Sigmoid colon (tissue), 4 donors: ENCODE measurements around the gene NR6A1.

Experiments
- CTCF ChIP-seq, 4 experiments: fragments of 450-650 bp in 3 of 4; fragments of 200-600 bp in 1 of 4; IDR thresholded peaks; one replicate each; pipeline ENCODE4 v1.5.1; 2016 to 2019; ENCODE audit warnings: antibody characterized with exemption in 4 of 4, mild to moderate bottlenecking in 3 of 4, moderate library complexity in 2 of 4
- EP300 ChIP-seq, 4 donors: sonication (generic); formaldehyde crosslinking; IDR thresholded peaks; one replicate each; pipeline ENCODE4 v1.6.1; 2017; ENCODE audit warnings: antibody characterized with exemption in 4 of 4

DNA sequence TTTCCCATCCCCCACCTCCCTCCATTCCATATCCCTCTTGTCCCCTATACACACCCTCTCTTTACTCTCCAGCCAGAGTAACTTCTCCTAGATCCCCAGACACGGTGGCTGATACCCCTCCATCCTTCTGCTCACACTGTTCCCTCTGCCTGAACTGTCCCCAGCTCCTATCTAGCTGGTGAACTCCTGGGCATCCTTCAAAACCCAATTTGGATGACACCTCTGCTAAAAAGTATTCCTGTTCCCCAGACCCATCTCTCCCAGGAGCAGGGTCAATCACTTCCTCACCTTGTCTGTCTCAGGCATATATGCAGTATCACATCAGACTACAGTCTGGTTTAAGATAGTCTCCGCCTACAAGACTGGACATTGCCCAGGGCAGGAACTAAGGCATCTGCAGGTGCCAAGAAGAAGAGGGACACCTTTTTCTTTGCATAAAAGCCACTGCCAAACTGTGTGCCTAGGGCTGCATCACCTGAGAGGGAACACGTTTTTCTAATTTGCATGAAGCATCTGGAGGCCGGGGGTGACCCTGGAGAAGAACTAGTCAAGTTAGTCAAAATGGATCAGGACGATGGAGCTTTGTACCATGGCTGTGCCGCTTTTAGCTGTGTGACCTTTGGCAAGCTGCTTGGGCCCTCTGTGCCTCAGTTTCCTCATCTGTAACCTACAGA lies 291.0 kb downstream of the NR6A1 start:
- TF ChIP-seq CTCF (IDR thresholded peaks at IDR 0.05) (no peak), EP300 (IDR thresholded peaks at IDR 0.05) (no peak)
